ENCODE measurements around the gene CD200R1.

Gene CD200R1

GRCh38 chr3:112931736-112932521 lies 43.0 kb downstream of the CD200R1 start:
- ChIA-PET CTCF (no interaction called here), POLR2A (no interaction called here)
- H3K27ac ChIP-seq (ENCODE audit: extremely low read depth, low read depth, low read length), result no peak overlapping the region
- no peaks in the 10 kb centered on the region for H3K36me3 ChIP-seq (ENCODE audit: control insufficient read depth in 2 of 2, insufficient read depth in 1 of 2, low read length in 2 of 2)
- H3K9me3 ChIP-seq (ENCODE audit: control insufficient read depth, insufficient read depth, low read depth, low read length), result no peaks in the 10 kb centered on the region
- no peaks in the 10 kb centered on the region for H3K4me1 ChIP-seq (ENCODE audit: control insufficient read depth, insufficient read depth, low read length)
- no peak for TF ChIP-seq HOXC10 (CRISPR knock-in tag; IDR thresholded peaks at IDR 0.05)
- TF ChIP-seq ZNF624 (tag by site-specific recombination; IDR thresholded peaks at IDR 0.05), result no peak
- TF ChIP-seq, protein P1, sequence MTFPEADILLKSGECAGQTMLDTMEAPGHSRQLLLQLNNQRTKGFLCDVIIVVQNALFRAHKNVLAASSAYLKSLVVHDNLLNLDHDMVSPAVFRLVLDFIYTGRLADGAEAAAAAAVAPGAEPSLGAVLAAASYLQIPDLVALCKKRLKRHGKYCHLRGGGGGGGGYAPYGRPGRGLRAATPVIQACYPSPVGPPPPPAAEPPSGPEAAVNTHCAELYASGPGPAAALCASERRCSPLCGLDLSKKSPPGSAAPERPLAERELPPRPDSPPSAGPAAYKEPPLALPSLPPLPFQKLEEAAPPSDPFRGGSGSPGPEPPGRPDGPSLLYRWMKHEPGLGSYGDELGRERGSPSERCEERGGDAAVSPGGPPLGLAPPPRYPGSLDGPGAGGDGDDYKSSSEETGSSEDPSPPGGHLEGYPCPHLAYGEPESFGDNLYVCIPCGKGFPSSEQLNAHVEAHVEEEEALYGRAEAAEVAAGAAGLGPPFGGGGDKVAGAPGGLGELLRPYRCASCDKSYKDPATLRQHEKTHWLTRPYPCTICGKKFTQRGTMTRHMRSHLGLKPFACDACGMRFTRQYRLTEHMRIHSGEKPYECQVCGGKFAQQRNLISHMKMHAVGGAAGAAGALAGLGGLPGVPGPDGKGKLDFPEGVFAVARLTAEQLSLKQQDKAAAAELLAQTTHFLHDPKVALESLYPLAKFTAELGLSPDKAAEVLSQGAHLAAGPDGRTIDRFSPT (tag by site-specific recombination; IDR thresholded peaks at IDR 0.05), result no peak
- no peak for TF ChIP-seq ZSCAN5A (tag by site-specific recombination; IDR thresholded peaks at IDR 0.05)
- TF ChIP-seq MEIS1 (CRISPR knock-in tag; IDR thresholded peaks at IDR 0.05; ENCODE audit: borderline replicate concordance), result no peak
- TF ChIP-seq YY1 (tag by site-specific recombination; IDR thresholded peaks at IDR 0.05), result no peak
- TF ChIP-seq ZNF398 (tag by site-specific recombination; IDR thresholded peaks at IDR 0.05), result no peak
- no peak for TF ChIP-seq ZNF488 (tag by site-specific recombination; IDR thresholded peaks at IDR 0.05)
- H3K4me3 ChIP-seq (ENCODE audit: low read depth, low read length), result no peak overlapping the region

- TF ChIP-seq ZNF629 (tag by site-specific recombination; IDR thresholded peaks at IDR 0.05), result no peak
- no peak for TF ChIP-seq ZNF391 (tag by site-specific recombination; IDR thresholded peaks at IDR 0.05; ENCODE audit: borderline replicate concordance, low read depth)
- Histone ChIP-seq H3K9me3 (ENCODE audit: control insufficient read depth, insufficient read depth, low read depth, low read length) (no peaks in the 10 kb centered on the region), H3K4me3 (ENCODE audit: low read depth, low read length) (no peak overlapping the region), H3K4me1 (ENCODE audit: control insufficient read depth, insufficient read depth, low read length) (no peaks in the 10 kb centered on the region), H3K27ac (ENCODE audit: extremely low read depth, low read depth, low read length) (no peak overlapping the region), H3K36me3 (ENCODE audit: control insufficient read depth in 2 of 2, insufficient read depth in 1 of 2, low read length in 2 of 2) (no peaks in the 10 kb centered on the region)
- POLR2A ChIA-PET, result no interaction called here
- CTCF ChIA-PET, result no interaction called here
These were observed 44.1 kb downstream of the CD200R1 start for GRCh38 chr3:112930771-112931170.

DNA sequence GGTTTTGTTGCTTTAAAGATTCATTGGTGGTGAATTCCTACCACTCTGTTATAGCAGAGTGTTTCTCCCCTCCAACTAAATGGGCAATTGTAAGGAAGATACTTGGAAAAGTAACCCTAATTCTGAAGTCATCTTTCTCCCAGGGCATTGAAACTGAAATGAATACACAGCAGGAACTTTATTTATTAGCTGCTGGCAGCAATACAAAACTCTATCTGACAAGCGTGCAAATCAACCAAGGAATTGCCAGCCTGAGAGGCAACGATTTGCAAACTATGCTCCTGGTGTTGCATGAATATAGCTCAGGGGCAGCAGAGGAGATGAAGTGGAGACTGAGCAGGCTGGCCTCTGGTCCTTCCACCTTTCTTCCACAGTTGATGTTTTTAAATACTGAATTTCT lies 48.9 kb downstream of the CD200R1 start:
- H3K4me1 ChIP-seq (ENCODE audit: control insufficient read depth, insufficient read depth, low read length), result no peaks in the 10 kb centered on the region
- ChIA-PET CTCF (no interaction called here), POLR2A (no interaction called here)
- H3K27ac ChIP-seq (ENCODE audit: extremely low read depth, low read depth, low read length), result no peak overlapping the region
- H3K36me3 ChIP-seq (ENCODE audit: control insufficient read depth in 2 of 2, insufficient read depth in 1 of 2, low read length in 2 of 2), result no peaks in the 10 kb centered on the region
- no peak overlapping the region for H3K4me3 ChIP-seq (ENCODE audit: low read depth, low read length)
- TF ChIP-seq YY1 (tag by site-specific recombination; IDR thresholded peaks at IDR 0.05) (no peak), PRDM1 (tag by site-specific recombination; IDR thresholded peaks at IDR 0.05) (no peak), ZNF26 (tag by site-specific recombination; IDR thresholded peaks at IDR 0.05) (no peak), KLF9 (tag by site-specific recombination; IDR thresholded peaks at IDR 0.05; ENCODE audit: low read depth) (no peak), ZNF423 (tag by site-specific recombination; IDR thresholded peaks at IDR 0.05) (no peak), ZNF121 (tag by site-specific recombination; IDR thresholded peaks at IDR 0.05) (no peak), ZNF292 (tag by site-specific recombination; IDR thresholded peaks at IDR 0.05; ENCODE audit: borderline replicate concordance, low read depth) (no peak), KLF8 (tag by site-specific recombination; IDR thresholded peaks at IDR 0.05) (no peak), ATF2 (tag by site-specific recombination; IDR thresholded peaks at IDR 0.05; ENCODE audit: low read depth) (no peak)
- TF ChIP-seq, protein P2, sequence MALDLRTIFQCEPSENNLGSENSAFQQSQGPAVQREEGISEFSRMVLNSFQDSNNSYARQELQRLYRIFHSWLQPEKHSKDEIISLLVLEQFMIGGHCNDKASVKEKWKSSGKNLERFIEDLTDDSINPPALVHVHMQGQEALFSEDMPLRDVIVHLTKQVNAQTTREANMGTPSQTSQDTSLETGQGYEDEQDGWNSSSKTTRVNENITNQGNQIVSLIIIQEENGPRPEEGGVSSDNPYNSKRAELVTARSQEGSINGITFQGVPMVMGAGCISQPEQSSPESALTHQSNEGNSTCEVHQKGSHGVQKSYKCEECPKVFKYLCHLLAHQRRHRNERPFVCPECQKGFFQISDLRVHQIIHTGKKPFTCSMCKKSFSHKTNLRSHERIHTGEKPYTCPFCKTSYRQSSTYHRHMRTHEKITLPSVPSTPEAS (tag by site-specific recombination; IDR thresholded peaks at IDR 0.05), result no peak
- no peaks in the 10 kb centered on the region for H3K9me3 ChIP-seq (ENCODE audit: control insufficient read depth, insufficient read depth, low read depth, low read length)
